ENCODE measurements around the gene PTPRK. TPM values are rescaled to one million over a fixed set of nuclear protein-coding genes. Genes with fewer than 3 reads are reported as not detected.
A peak's percentile ranks its signal among the peaks of the same experiment; 100 is the strongest.
"Not testable (repeated sequence)": the region's sequence is repeated elsewhere in the genome, so short reads cannot be mapped to it uniquely, and the experiment has no call there.

The PTPRK gene
- total RNA-seq, 1 experiment from 2014 or later = 31.9 TPM

DNA sequence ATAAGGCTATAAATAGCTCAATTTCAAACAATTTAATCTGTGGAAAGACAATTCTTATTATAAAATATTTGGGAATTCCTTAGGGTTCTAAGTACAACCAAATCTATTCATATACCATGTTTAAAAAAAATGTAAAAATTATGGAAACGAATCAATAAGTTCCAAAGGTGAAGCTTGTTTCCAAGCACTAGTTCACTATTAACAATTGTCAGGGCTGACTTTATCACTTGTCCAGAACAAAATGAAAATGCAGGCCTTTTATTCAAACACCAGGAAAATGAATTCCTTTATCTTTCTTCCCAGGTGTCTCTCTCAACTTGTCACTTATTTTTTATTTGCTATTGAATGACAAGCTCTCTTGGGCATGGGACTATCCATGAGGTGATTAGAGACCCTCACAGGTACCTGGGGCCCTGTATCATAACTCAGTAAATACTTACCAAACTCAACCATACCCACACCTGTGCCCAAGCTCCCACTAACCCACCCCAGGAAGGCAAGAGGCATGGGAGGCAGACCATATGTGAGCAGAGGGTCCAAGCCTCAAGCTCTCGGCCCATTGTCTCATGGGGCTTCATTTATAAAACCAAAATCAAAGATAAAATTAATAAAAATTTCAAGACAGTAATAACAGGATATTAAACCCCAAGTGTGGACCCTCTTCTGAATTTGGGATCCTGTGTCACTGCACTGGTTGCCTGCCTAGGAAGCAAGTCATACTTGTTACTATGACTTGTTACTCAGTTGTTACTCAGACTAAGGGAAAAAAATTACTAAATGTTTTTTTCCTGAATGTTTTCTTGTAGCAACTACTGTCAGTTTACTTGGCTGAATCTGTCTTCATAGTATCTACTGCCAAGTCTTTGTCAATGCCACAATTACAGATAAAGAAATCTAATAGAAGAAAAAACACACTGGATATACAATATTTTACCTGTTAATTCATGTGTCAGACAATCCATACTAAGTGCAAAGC is 54.7 kb downstream of the PTPRK start:
- H3K27me3 ChIP-seq (replicated peaks) = no peaks in the 10 kb centered on the region
- DNase-seq (ENCODE audit: low read depth in 1 of 2, low spot score in 2 of 2) = no peak

DNA sequence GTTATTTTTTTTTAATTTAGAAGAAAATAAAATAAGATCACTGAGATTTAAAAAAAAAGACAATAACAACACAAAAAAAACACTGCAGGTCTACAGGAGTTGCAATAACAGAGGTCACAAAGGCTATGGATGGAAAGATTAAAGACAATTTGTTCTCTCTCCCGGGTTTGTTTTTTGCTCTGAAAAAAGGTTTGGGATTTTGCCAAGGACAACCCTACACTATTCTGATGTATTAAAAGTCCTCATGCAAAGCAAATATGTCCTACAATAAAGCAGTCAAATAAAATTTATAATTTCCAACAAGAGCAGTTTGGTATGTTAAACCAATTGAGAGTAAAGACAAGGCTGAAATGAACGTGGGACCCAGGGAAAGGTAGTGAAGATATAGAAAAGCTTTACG is 55.6 kb downstream of the PTPRK start:
- Histone ChIP-seq H3K4me3 (no peak overlapping the region), H3K4me1 (replicated peaks) (no peaks in the 10 kb centered on the region)
- no peak for DNase-seq (ENCODE audit: low read depth in 1 of 2, low spot score in 2 of 2)

More for the DNA sequence above, 54.7 kb downstream of the PTPRK start:
- H3K4me1 ChIP-seq (replicated peaks) = no peaks in the 10 kb centered on the region
- no peaks in the 10 kb centered on the region for H3K9me3 ChIP-seq (replicated peaks)
- H3K27ac ChIP-seq = no peak overlapping the region
- no peak overlapping the region for H3K4me3 ChIP-seq
- no peaks in the 10 kb centered on the region for H3K36me3 ChIP-seq

DNA sequence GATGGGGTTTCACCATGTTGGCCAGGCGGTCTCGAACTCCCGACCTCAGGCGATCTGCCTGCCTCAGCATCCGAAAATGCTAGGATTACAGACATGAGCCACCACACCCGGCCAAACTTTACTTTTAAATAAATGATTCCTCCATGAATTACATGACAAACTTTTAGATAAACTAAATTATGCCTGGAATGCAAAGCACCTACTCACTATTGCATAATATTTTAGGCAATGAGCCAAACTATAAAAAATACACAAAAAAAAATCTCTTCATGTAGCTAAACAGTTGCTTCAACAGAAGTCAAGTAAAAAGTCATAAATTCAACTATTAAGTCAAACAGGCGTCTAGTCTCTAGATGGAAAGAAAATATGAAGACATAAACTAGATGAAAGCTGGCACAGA is 56.5 kb downstream of the PTPRK start:
- no peaks in the 10 kb centered on the region for H3K27me3 ChIP-seq (replicated peaks)
- H3K9me3 ChIP-seq (replicated peaks) = no peaks in the 10 kb centered on the region
- no peak overlapping the region for H3K4me3 ChIP-seq
- peak in 1 of 2 experiments; percentile 6 for DNase-seq (ENCODE audit: low read depth in 1 of 2, low spot score in 2 of 2)
- H3K27ac ChIP-seq = no peak overlapping the region
- H3K36me3 ChIP-seq = no peaks in the 10 kb centered on the region
- H3K4me1 ChIP-seq (replicated peaks) = no peaks in the 10 kb centered on the region

More for the DNA sequence above, 55.6 kb downstream of the PTPRK start:
- H3K36me3 ChIP-seq = no peaks in the 10 kb centered on the region
- no peaks in the 10 kb centered on the region for H3K27me3 ChIP-seq (replicated peaks)
- H3K27ac ChIP-seq = no peak overlapping the region
- no peaks in the 10 kb centered on the region for H3K9me3 ChIP-seq (replicated peaks)

DNA sequence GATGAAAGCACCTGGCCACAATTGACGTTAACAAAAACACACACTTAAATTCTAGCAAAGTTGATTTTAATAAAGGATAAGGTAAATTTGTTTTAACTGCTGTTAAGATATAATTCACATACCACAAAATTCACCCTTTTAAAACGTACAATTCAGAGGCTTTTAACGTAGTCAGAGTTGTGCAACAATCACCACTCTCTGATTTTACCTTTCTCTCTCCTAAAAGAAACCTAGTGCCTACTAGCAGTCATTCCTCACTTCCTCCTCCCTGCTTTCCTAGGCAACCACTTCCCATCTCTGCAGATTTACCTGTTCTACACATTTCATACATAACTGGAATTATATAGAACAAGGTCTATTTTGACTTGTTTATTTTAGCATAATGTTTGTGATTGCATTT is 58.9 kb downstream of the PTPRK start:
- Histone ChIP-seq H3K27me3 (replicated peaks) (no peaks in the 10 kb centered on the region), H3K4me1 (replicated peaks) (no peaks in the 10 kb centered on the region), H3K27ac (no peak overlapping the region), H3K4me3 (no peak overlapping the region), H3K36me3 (no peaks in the 10 kb centered on the region), H3K9me3 (replicated peaks) (no peaks in the 10 kb centered on the region)
- no peak for DNase-seq (ENCODE audit: low read depth in 1 of 2, low spot score in 2 of 2)

DNA sequence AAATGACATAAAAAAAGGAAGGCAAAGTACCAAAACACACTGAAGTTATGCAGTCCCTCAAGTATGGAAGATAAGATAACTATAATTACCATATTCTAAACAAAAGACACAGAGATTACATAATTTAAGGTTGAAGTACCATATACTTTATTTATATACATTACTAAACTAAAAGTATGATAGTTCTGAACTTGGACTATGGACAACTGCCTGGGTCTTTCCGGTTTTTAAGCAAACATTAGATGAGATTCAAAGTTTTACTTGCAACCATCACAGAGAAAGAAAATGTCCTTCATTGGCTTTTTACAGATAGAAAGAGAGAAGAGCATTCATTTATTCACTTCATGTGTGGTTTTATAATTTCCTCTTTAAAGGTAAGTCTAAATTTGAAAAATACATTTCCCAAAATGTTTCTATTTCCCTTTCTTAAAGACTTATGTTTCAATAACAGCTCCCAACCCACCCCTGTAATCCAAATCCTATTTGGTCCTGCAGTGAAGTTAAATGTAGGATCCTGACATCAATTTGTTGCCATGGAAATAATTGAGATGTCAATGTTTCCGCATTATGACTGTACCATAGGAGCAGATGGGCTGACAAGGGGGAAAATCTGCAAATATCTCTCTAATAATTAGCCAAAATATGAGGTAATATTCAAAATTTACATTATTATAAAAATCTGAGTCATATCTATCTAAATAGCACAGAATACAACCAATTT is 63.7 kb downstream of the PTPRK start:
- Histone ChIP-seq H3K36me3 (no peaks in the 10 kb centered on the region), H3K27me3 (replicated peaks) (no peaks in the 10 kb centered on the region), H3K4me3 (no peak overlapping the region), H3K9me3 (replicated peaks) (no peaks in the 10 kb centered on the region), H3K27ac (no peak overlapping the region), H3K4me1 (replicated peaks) (no peaks in the 10 kb centered on the region)
- no peak for DNase-seq (ENCODE audit: low read depth in 1 of 2, low spot score in 2 of 2)

DNA sequence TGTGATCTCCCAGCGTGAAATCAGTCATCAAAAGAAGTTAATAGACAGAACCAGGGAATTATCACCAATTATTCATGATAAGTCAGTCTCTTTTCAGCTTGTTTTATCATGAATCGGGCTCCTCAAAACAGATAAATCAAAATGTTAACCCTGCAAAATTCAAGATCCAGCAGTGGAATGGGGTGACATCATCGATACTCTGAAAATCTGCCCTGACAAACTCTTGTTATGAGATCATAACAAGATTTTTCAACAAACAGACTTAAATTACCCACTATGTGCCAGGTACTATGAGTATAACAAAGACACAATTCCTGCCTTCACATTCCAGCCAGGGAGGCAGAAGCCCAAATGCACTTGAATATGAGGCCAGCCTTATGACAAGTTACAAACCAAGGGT is 64.4 kb downstream of the PTPRK start:
- Histone ChIP-seq H3K36me3 (no peaks in the 10 kb centered on the region), H3K27ac (no peak overlapping the region), H3K27me3 (replicated peaks) (no peaks in the 10 kb centered on the region), H3K9me3 (replicated peaks) (no peaks in the 10 kb centered on the region), H3K4me1 (replicated peaks) (no peaks in the 10 kb centered on the region), H3K4me3 (no peak overlapping the region)
- DNase-seq (ENCODE audit: low read depth in 1 of 2, low spot score in 2 of 2) = no peak

DNA sequence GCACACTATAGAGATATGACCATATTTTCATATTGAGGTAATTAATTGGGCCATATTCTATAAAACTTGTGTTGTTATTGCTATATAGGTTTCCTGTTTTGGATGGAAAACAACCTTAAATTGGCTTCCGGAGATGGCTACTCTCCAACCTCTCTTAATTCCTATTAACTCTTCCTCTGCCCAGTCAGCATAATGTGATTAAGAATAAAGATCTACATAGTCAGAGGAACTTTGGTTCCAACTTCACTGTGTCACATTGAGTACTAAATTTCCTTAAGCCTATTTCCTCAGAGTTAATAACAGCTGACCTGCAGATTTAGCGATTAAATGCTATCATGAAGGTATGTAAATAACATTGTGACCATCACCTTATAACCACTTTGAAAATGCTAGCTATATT is 67.7 kb downstream of the PTPRK start:
- no peaks in the 10 kb centered on the region for H3K36me3 ChIP-seq
- no peak for DNase-seq (ENCODE audit: low read depth in 1 of 2, low spot score in 2 of 2)
- H3K27ac ChIP-seq = no peak overlapping the region
- no peaks in the 10 kb centered on the region for H3K27me3 ChIP-seq (replicated peaks)
- H3K9me3 ChIP-seq (replicated peaks) = no peaks in the 10 kb centered on the region
- H3K4me1 ChIP-seq (replicated peaks) = no peaks in the 10 kb centered on the region
- no peak overlapping the region for H3K4me3 ChIP-seq

DNA sequence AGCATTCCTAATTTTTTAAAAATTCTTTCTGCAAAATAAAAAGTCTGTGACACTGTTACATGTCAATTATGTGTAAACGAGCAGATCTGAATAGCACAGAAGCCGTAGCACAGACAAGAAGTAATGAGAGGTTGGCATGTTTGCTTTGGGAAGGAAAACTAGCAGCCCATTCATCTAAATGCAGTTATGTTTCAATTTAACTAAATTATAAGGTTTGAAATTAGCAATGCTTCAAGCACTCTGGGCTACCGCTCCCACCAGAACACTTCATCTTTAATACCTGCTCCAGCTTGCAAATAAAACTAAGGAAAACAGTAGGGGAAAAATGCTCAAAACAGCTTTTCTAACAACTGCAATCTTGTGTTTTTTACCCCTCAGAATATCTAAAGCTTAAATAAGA is 73.9 kb downstream of the PTPRK start:
- H3K36me3 ChIP-seq = no peaks in the 10 kb centered on the region
- H3K27me3 ChIP-seq (replicated peaks) = no peaks in the 10 kb centered on the region
- H3K4me3 ChIP-seq = no peak overlapping the region
- no peaks in the 10 kb centered on the region for H3K4me1 ChIP-seq (replicated peaks)
- H3K9me3 ChIP-seq (replicated peaks) = no peaks in the 10 kb centered on the region
- DNase-seq (ENCODE audit: low read depth in 1 of 2, low spot score in 2 of 2) = no peak
- H3K27ac ChIP-seq = no peak overlapping the region

DNA sequence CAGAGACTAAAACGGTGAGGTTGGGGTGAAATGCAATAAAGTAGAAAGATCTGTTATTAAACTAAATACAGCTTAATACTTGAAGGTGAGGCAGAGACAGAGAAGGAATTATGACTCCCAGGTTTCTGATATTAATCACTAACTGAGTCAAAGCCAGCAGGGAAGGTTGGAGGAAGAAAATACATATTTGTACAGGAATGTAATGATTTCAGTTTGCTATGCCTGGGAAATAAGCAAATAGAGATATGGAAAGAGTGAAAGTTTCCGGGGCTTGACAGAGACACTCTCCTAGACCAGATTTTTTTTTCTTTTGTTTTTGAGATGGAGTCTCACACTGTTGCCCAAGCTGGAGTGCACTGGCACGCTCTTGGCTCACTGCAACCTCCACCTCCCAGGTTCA is 76.8 kb downstream of the PTPRK start:
- DNase-seq (ENCODE audit: low read depth in 1 of 2, low spot score in 2 of 2) = no peak
- Histone ChIP-seq H3K27ac (no peak overlapping the region), H3K4me3 (no peak overlapping the region), H3K9me3 (replicated peaks) (no peaks in the 10 kb centered on the region), H3K27me3 (replicated peaks) (no peaks in the 10 kb centered on the region), H3K4me1 (replicated peaks) (no peaks in the 10 kb centered on the region), H3K36me3 (no peaks in the 10 kb centered on the region)

DNA sequence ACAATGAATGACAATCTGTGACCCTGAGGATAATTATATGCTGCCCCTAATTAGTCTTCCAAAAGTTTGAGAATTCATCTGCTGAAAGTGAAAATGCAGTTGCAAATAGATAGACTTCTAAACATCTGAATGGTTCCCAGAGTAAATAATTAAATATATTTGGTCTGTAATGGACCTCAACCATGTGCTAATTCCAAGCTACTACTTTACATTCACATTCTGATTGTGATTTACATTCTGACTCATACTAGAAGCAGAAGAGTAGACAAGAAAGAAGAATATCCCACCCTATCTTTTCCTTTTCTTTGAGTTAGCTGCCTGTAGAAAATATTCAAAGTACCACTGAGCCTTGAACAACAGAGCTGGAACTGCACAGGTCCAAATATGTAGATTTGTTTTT is 80.8 kb downstream of the PTPRK start:
- Histone ChIP-seq H3K27ac (no peak overlapping the region), H3K9me3 (replicated peaks) (no peaks in the 10 kb centered on the region), H3K4me3 (no peak overlapping the region), H3K36me3 (no peaks in the 10 kb centered on the region), H3K4me1 (replicated peaks) (no peaks in the 10 kb centered on the region), H3K27me3 (replicated peaks) (no peaks in the 10 kb centered on the region)
- no peak for DNase-seq (ENCODE audit: low read depth in 1 of 2, low spot score in 2 of 2)

DNA sequence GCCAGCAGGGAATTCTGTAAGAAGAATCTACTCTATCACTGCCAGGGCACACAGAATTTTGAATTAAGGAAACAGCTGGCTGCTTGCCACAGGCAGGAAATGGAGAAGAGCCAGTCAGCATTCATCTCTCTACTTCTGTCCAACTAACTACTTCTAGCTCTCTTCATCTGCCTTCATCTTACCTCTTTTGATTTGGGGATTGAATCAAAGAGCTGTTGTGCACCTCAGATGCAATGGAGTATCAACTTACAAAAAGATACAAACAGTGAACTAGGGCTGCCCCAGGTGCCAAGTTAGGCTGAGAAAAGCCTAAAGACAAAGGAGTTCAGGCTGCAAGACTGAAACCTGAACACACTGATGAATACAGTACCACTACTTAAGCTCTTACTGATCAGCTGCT is 82.0 kb downstream of the PTPRK start:
- H3K9me3 ChIP-seq (replicated peaks) = no peaks in the 10 kb centered on the region
- H3K4me3 ChIP-seq = no peak overlapping the region
- no peak for DNase-seq (ENCODE audit: low read depth in 1 of 2, low spot score in 2 of 2)
- no peaks in the 10 kb centered on the region for H3K27me3 ChIP-seq (replicated peaks)
- H3K27ac ChIP-seq = no peak overlapping the region
- H3K4me1 ChIP-seq (replicated peaks) = no peaks in the 10 kb centered on the region
- H3K36me3 ChIP-seq = no peaks in the 10 kb centered on the region

DNA sequence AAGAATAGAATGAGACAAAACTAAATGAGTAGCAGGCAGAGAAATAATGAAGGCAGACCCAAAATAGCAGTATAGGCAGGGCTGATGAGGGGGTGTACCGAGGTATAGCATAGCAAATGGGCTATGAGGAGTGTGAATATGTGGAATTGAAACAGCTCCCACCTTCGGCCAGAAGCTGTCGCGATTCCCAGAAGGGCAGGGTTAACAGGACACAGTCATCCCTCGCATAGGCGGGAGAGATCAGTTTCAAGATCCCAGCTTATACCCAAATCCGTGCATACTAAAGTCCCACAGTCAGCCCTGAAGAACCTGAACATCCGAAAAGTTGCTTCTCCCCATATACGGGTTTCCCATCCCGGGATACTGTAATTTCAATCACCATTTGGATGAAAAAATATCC is 82.7 kb downstream of the PTPRK start:
- Histone ChIP-seq H3K36me3 (no peaks in the 10 kb centered on the region), H3K27me3 (replicated peaks) (no peaks in the 10 kb centered on the region), H3K9me3 (replicated peaks) (no peaks in the 10 kb centered on the region), H3K4me1 (replicated peaks) (no peaks in the 10 kb centered on the region), H3K4me3 (no peak overlapping the region), H3K27ac (no peak overlapping the region)
- DNase-seq (ENCODE audit: low read depth in 1 of 2, low spot score in 2 of 2) = no peak

DNA sequence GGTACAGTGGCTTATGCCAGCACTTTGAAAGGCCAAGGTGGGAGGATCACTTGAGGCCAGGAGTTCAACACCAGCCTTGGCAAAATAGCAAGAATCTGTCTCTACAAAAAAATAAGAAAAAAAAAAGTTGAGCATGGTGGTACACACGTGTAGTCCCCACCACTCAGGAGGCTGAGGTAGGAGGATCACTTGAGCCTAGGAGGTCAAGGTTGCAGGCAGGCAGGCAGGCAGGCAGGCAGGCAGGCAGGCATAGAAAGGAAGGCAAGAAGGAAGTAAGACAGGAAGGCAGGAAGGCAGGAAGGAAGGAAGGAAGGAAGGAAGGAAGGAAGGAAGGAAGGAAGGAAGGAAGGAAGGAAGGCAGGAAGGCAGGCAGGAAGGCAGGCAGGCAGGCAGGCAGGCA is 85.6 kb downstream of the PTPRK start:
- not testable (repeated sequence) for H3K4me3 ChIP-seq; H3K27me3 ChIP-seq (replicated peaks); H3K9me3 ChIP-seq (replicated peaks); H3K27ac ChIP-seq; DNase-seq (ENCODE audit: low read depth in 1 of 2, low spot score in 2 of 2); H3K36me3 ChIP-seq; H3K4me1 ChIP-seq (replicated peaks)

DNA sequence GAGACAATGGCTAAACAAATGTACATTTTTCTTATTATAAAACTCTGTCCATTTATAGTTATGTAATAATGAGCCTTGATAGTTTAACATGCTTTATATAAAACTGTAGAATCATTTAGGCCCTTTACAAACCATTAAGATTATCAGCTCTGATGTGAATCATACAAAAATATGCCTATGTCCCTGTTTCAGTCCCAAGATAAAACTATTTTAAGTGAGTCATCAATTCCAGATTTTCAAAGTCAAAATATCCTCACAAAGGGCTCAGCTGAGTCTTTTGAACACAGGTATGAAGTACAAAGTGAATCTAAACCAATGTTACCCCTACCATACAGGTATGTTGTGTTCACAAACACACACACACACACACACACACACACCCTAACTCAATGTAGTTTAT is 88.0 kb downstream of the PTPRK start:
- Histone ChIP-seq H3K9me3 (replicated peaks) (no peaks in the 10 kb centered on the region), H3K4me3 (no peak overlapping the region), H3K27ac (no peak overlapping the region), H3K36me3 (no peaks in the 10 kb centered on the region), H3K27me3 (replicated peaks) (no peaks in the 10 kb centered on the region), H3K4me1 (replicated peaks) (no peaks in the 10 kb centered on the region)
- DNase-seq (ENCODE audit: low read depth in 1 of 2, low spot score in 2 of 2) = no peak

All from SJSA1 (cell line).